Measurements from ENCODE around the gene ZNF799. TPM values are rescaled to one million over a fixed set of nuclear protein-coding genes. Genes with fewer than 3 reads are reported as not detected.
"Not testable (repeated sequence)": the region's sequence is repeated elsewhere in the genome, so short reads cannot be mapped to it uniquely, and the experiment has no call there.

Gene ZNF799
- total RNA-seq, result 3.8 and 5.3 TPM in 2 replicates

DNA sequence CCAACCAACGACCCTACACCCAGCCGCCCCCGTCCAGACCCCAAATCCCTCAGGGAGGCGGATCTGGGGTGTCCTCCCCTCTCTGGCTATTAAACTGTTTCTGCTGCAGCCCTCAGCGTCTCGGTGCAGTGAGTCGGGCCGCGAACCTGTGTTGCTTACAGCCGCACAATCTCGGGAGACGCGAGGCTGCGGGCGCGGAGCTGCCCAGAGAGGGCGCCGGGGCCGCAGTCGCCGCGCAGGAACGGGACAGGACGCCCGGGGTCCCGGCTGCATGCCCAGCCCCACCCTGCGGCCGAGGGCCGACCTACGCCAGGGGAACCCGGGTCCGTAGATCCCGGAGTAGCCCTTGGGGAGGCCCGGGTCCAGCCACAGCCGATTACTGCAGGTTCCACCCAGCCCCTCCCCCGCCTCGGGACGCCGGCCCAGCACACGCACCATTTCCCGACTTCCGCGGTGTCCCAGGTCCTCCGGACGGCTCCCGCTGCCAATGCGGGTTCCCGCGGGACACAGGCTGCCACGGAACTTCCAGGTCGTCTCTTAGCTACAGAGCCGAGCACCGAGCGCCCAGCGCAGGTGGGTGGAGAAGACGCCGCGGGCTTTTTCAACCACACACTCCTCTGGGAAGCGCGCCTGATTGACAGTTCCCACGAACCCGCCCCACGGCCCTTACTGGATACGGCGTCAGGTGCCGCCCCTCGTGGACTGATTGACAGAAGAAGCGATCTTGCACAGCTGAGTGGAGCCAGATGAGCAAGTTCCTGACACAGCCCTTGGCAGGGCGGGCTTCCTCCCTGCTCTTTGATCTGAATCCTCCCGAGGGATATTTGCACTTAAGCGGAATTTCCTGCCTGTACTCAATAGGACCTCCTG lies at the start of gene ZNF799:
TSS of gene ZNF799 (minus strand) at position 639 of the 870 bp plus-strand sequence. CDS start at position 438, 201 bp downstream.
- Mint-ChIP-seq H3K4me3 (ENCODE audit: low read depth) (peak within 1 kb of the TSS; percentile 93), H3K27ac (peak within 1 kb of the TSS; percentile 69), H3K27me3 (ENCODE audit: low read depth) (no peaks in the 10 kb centered on the region), H3K36me3 (ENCODE audit: low read depth) (peaks cover 34% of the 10 kb centered on the region), H3K4me1 (ENCODE audit: low read depth) (peaks cover 7% of the 10 kb centered on the region), H3K9me3 (peaks cover 53% of the 10 kb centered on the region)
- peak; percentile 82 for DNase-seq (ENCODE audit: low spot score)
- intact Hi-C loops (cut with micrococcal nuclease), result loop anchor here (5.0 kb wide), 2 partner anchors 41 to 69 kb away; partner anchors contain the start of genes ZNF443 and ZNF563

DNA sequence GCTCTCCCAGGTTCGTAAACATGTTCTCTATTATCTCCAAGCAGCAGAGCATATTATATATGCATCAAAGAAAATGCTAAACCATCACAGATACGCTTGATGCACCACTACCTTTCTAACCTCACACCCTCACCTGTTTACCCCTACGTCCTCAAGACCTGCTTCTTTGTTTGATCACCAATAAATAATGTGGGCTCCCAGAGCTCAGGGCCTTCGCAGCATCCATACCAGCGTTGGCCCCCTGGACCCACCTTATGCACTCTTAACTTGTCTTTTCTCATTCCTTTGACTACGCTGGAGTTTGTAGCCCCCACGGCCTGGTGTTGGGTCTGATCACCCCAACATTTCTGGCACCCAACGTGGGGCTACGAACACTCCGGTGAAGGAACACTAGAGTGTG lies 49.8 kb upstream of the ZNF799 start:
- intact Hi-C loops (cut with micrococcal nuclease), result no loop called here
- H3K9me3 Mint-ChIP-seq, result peaks cover 57% of the 10 kb centered on the region

DNA sequence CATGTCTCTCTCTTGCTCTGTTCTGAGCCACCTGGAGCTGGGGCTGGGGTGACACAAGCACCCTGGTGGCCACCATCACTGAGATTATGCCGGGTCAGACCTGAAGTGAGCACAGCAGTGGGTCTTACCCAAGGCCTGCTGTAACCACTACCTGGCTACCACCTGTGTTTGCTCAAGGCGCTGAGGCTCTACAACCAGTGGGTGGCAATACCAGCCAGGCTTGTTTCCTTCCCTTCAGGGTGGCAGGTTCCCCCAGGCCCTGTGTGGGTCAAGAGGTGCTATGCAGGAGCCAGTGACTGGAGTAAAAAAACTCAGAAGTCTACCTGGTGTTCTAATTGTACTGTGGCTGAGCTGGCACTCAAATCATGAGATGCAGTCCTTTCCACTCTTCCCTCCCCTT lies 47.7 kb upstream of the ZNF799 start:
- Mint-ChIP-seq H3K36me3 (ENCODE audit: low read depth) (peaks cover 4% of the 10 kb centered on the region), H3K4me3 (ENCODE audit: low read depth) (no peak overlapping the region), H3K27me3 (ENCODE audit: low read depth) (no peaks in the 10 kb centered on the region), H3K9me3 (peaks cover 60% of the 10 kb centered on the region), H3K4me1 (ENCODE audit: low read depth) (no peaks in the 10 kb centered on the region), H3K27ac (no peak overlapping the region)
- DNase-seq (ENCODE audit: low spot score), result no peak
- intact Hi-C loops (cut with micrococcal nuclease), result no loop called here

More for the DNA sequence above, 49.8 kb upstream of the ZNF799 start:
- H3K4me3 Mint-ChIP-seq (ENCODE audit: low read depth), result no peak overlapping the region
- no peak overlapping the region for H3K27ac Mint-ChIP-seq
- H3K36me3 Mint-ChIP-seq (ENCODE audit: low read depth), result peaks cover 4% of the 10 kb centered on the region
- no peaks in the 10 kb centered on the region for H3K27me3 Mint-ChIP-seq (ENCODE audit: low read depth)
- no peak for DNase-seq (ENCODE audit: low spot score)
- no peaks in the 10 kb centered on the region for H3K4me1 Mint-ChIP-seq (ENCODE audit: low read depth)

GRCh38 chr19:12440541-12441316 lies 39.7 kb upstream of the ZNF799 start, which contains the start of gene ZNF443:
ZNF443 (minus strand) TSS chr19:12441021; CDS start chr19:12440914, 107 bp downstream.
- Mint-ChIP-seq H3K4me3 (ENCODE audit: low read depth) (peak within 1 kb of the TSS; percentile 100), H3K4me1 (ENCODE audit: low read depth) (peaks cover 9% of the 10 kb centered on the region), H3K36me3 (ENCODE audit: low read depth) (peaks cover 27% of the 10 kb centered on the region), H3K27me3 (ENCODE audit: low read depth) (no peaks in the 10 kb centered on the region), H3K27ac (peak within 1 kb of the TSS; percentile 97), H3K9me3 (peaks cover 46% of the 10 kb centered on the region)
- peak; percentile 99 for DNase-seq (ENCODE audit: low spot score)
- intact Hi-C loops (cut with micrococcal nuclease), result loop anchor here (2.0 to 5.0 kb wide), 5 partner anchors 38 to 146 kb away; partner anchors contain the start of genes ZNF44, ZNF563, ZNF564 and ZNF709

- H3K4me3 Mint-ChIP-seq (ENCODE audit: low read depth), result peak overlapping the region; percentile 100
- H3K36me3 Mint-ChIP-seq (ENCODE audit: low read depth), result peaks cover 35% of the 10 kb centered on the region
- not testable (repeated sequence) for H3K27me3 Mint-ChIP-seq (ENCODE audit: low read depth); H3K4me1 Mint-ChIP-seq (ENCODE audit: low read depth)
- H3K27ac Mint-ChIP-seq, result peak overlapping the region; percentile 73
- DNase-seq (ENCODE audit: low spot score), result peak; percentile 20
- H3K9me3 Mint-ChIP-seq, result peaks cover 47% of the 10 kb centered on the region
- intact Hi-C loops (cut with micrococcal nuclease), result loop anchor here (2.0 to 5.0 kb wide), 5 partner anchors 38 to 145 kb away; partner anchors contain the start of genes ZNF44, ZNF563, ZNF564 and ZNF709
These were observed 38.8 kb upstream of the ZNF799 start for GRCh38 chr19:12439686-12440540.

DNA sequence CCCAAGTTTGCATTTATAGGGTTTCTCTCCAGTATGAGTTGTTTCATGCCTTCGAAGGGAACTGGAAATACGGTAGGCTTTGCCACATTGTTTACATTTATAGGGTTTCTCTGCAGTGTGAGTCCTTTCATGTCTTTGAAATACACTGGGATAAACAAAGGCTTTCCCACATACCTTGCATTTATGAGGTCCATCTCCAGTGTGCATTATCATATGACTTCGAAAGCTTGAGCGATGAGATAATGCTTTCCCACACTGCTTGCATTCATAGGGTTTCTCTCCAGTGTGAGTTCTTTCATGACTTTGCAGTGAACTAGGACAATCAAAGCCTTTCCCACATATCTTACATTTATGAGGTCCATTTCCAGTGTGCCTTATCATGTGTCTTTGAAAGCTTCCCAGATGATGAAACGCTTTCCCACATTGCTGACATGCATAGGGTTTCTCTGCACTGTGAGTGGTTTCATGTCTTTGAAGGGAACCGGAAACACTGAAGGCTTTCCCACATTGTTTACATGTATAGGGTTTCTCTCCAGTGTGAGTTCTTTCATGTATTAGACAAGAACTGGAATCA lies 29.7 kb upstream of the ZNF799 start:
- H3K4me3 Mint-ChIP-seq (ENCODE audit: low read depth); H3K4me1 Mint-ChIP-seq (ENCODE audit: low read depth); DNase-seq (ENCODE audit: low spot score); intact Hi-C loops (cut with micrococcal nuclease); H3K27me3 Mint-ChIP-seq (ENCODE audit: low read depth); H3K27ac Mint-ChIP-seq: not testable (repeated sequence)
- peaks cover 78% of the 10 kb centered on the region for H3K36me3 Mint-ChIP-seq (ENCODE audit: low read depth)
- H3K9me3 Mint-ChIP-seq, result peaks cover 66% of the 10 kb centered on the region

- peaks cover 70% of the 10 kb centered on the region for H3K9me3 Mint-ChIP-seq
- H3K36me3 Mint-ChIP-seq (ENCODE audit: low read depth), result peaks cover 54% of the 10 kb centered on the region
- intact Hi-C loops (cut with micrococcal nuclease), result no loop called here
These were observed 24.8 kb upstream of the ZNF799 start for GRCh38 chr19:12425888-12426274.

GRCh38 chr19:12425236-12425887 lies 24.3 kb upstream of the ZNF799 start:
- Mint-ChIP-seq H3K27me3 (ENCODE audit: low read depth) (no peaks in the 10 kb centered on the region), H3K9me3 (peaks cover 66% of the 10 kb centered on the region), H3K36me3 (ENCODE audit: low read depth) (peaks cover 50% of the 10 kb centered on the region), H3K4me1 (ENCODE audit: low read depth) (no peaks in the 10 kb centered on the region), H3K27ac (no peak overlapping the region), H3K4me3 (ENCODE audit: low read depth) (no peak overlapping the region)
- intact Hi-C loops (cut with micrococcal nuclease), result no loop called here
- no peak for DNase-seq (ENCODE audit: low spot score)

More at GRCh38 chr19:12425888-12426274, 24.8 kb upstream of the ZNF799 start:
- DNase-seq (ENCODE audit: low spot score), result no peak
- Mint-ChIP-seq H3K27me3 (ENCODE audit: low read depth) (no peaks in the 10 kb centered on the region), H3K27ac (no peak overlapping the region), H3K4me3 (ENCODE audit: low read depth) (no peak overlapping the region), H3K4me1 (ENCODE audit: low read depth) (no peaks in the 10 kb centered on the region)

- DNase-seq (ENCODE audit: low spot score); H3K27ac Mint-ChIP-seq; H3K27me3 Mint-ChIP-seq (ENCODE audit: low read depth); H3K4me1 Mint-ChIP-seq (ENCODE audit: low read depth); H3K4me3 Mint-ChIP-seq (ENCODE audit: low read depth); intact Hi-C loops (cut with micrococcal nuclease): not testable (repeated sequence)
- Mint-ChIP-seq H3K9me3 (peaks cover 68% of the 10 kb centered on the region), H3K36me3 (ENCODE audit: low read depth) (peaks cover 27% of the 10 kb centered on the region)
These were observed 16.2 kb upstream of the ZNF799 start for GRCh38 chr19:12417273-12417672.

DNA sequence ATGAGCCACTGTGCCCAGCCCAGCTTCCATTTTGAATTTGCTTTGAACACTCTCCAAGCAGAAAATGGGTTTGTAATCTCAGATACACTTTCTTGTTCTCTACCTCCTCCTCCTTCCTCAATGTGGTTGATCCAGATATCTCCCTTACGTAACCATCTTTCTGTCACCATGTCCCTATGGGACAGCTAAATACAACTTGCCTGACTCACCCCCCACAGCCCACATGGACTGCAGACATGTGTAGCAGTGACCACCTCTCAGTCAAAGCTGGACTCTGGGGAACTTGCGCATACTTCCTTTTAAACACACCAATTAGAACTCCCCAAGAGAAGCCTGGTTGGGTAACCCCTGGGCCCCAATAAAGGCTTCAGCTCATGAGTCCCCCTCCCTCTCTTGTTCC lies 10.8 kb upstream of the ZNF799 start:
- Mint-ChIP-seq H3K4me1 (ENCODE audit: low read depth) (no peaks in the 10 kb centered on the region), H3K27ac (no peak overlapping the region), H3K4me3 (ENCODE audit: low read depth) (no peak overlapping the region), H3K9me3 (peaks cover 68% of the 10 kb centered on the region), H3K27me3 (ENCODE audit: low read depth) (no peaks in the 10 kb centered on the region), H3K36me3 (ENCODE audit: low read depth) (peaks cover 3% of the 10 kb centered on the region)
- intact Hi-C loops (cut with micrococcal nuclease), result no loop called here
- no peak for DNase-seq (ENCODE audit: low spot score)

GRCh38 chr19:12399901-12400632 lies 1.0 kb downstream of the ZNF799 start:
- H3K36me3 Mint-ChIP-seq (ENCODE audit: low read depth), result peaks cover 42% of the 10 kb centered on the region
- H3K4me3 Mint-ChIP-seq (ENCODE audit: low read depth), result peak overlapping the region; percentile 83
- peaks cover 53% of the 10 kb centered on the region for H3K9me3 Mint-ChIP-seq
- not testable (repeated sequence) for H3K4me1 Mint-ChIP-seq (ENCODE audit: low read depth); DNase-seq (ENCODE audit: low spot score); H3K27me3 Mint-ChIP-seq (ENCODE audit: low read depth); H3K27ac Mint-ChIP-seq
- intact Hi-C loops (cut with micrococcal nuclease), result loop anchor here (5.0 kb wide), 2 partner anchors 42 to 68 kb away; partner anchors contain the start of genes ZNF443 and ZNF563
